ENCODE measurements around the gene MROH8.

MROH8 gene

GRCh38 chr20:37178839-37179682, at the start of gene MROH8, which contains the start of gene RPN2:
MROH8 (minus strand) TSS chr20:37179548.
RPN2 (plus strand) TSS chr20:37179330; CDS start chr20:37179357, 27 bp downstream.
- peak; percentile 97 for DNase-seq (ENCODE audit: low spot score)

GRCh38 chr20:37228656-37229055, 49.3 kb upstream of the MROH8 start:
- no peak for DNase-seq (ENCODE audit: low spot score)

- no peak for DNase-seq (ENCODE audit: low spot score)
Measured at GRCh38 chr20:37228082-37228481, 48.7 kb upstream of the MROH8 start.

GRCh38 chr20:37226889-37227288, 47.5 kb upstream of the MROH8 start:
- no peak for DNase-seq (ENCODE audit: low spot score)

GRCh38 chr20:37225146-37225545, 45.8 kb upstream of the MROH8 start:
- no peak for DNase-seq (ENCODE audit: low spot score)

- DNase-seq (ENCODE audit: low spot score): peak; percentile 14
Measured at GRCh38 chr20:37223053-37223452, 43.7 kb upstream of the MROH8 start.

GRCh38 chr20:37222086-37222485, 42.7 kb upstream of the MROH8 start:
- DNase-seq (ENCODE audit: low spot score): no peak

GRCh38 chr20:37220731-37221130, 41.4 kb upstream of the MROH8 start:
- no peak for DNase-seq (ENCODE audit: low spot score)

GRCh38 chr20:37219751-37220668, 40.7 kb upstream of the MROH8 start:
- no peak for DNase-seq (ENCODE audit: low spot score)

- DNase-seq (ENCODE audit: low spot score): no peak
Measured at GRCh38 chr20:37218976-37219375, 39.6 kb upstream of the MROH8 start.

GRCh38 chr20:37218441-37218840, 39.1 kb upstream of the MROH8 start:
- DNase-seq (ENCODE audit: low spot score): no peak

GRCh38 chr20:37209661-37210314, 30.4 kb upstream of the MROH8 start:
- DNase-seq (ENCODE audit: low spot score): no peak

GRCh38 chr20:37209193-37209592, 29.8 kb upstream of the MROH8 start:
- no peak for DNase-seq (ENCODE audit: low spot score)

GRCh38 chr20:37207171-37207570, 27.8 kb upstream of the MROH8 start:
- DNase-seq (ENCODE audit: low spot score): no peak

- no peak for DNase-seq (ENCODE audit: low spot score)
Measured at GRCh38 chr20:37205794-37206193, 26.4 kb upstream of the MROH8 start.

- no peak for DNase-seq (ENCODE audit: low spot score)
Measured at GRCh38 chr20:37205130-37205529, 25.8 kb upstream of the MROH8 start.

GRCh38 chr20:37204056-37204455, 24.7 kb upstream of the MROH8 start:
- no peak for DNase-seq (ENCODE audit: low spot score)

GRCh38 chr20:37202267-37202943, 23.1 kb upstream of the MROH8 start:
- peak; percentile 42 for DNase-seq (ENCODE audit: low spot score)

GRCh38 chr20:37201827-37202162, 22.4 kb upstream of the MROH8 start:
- DNase-seq (ENCODE audit: low spot score): no peak

GRCh38 chr20:37200926-37201826, 21.8 kb upstream of the MROH8 start:
- no peak for DNase-seq (ENCODE audit: low spot score)

- no peak for DNase-seq (ENCODE audit: low spot score)
Measured at GRCh38 chr20:37200376-37200775, 21.0 kb upstream of the MROH8 start.
